Islet of Langerhans (tissue), 1 donor: ENCODE measurements around the gene PITX2.

Experiments used
- FAIRE-seq: peaks from one replicate; lab custom pipeline; 2011; peaks lifted over from hg19 to GRCh38; lab: Jason Lieb, UNC

Gene PITX2

GRCh38 chr4:110622841-110623717, at the start of gene PITX2:
TSS of gene PITX2 (minus strand) at chr4:110623077. CDS start at chr4:110622460, 617 bp downstream.
- no peak for FAIRE-seq

- FAIRE-seq = no peak
Observed at GRCh38 chr4:110671679-110672078, 48.8 kb upstream of the PITX2 start.

DNA sequence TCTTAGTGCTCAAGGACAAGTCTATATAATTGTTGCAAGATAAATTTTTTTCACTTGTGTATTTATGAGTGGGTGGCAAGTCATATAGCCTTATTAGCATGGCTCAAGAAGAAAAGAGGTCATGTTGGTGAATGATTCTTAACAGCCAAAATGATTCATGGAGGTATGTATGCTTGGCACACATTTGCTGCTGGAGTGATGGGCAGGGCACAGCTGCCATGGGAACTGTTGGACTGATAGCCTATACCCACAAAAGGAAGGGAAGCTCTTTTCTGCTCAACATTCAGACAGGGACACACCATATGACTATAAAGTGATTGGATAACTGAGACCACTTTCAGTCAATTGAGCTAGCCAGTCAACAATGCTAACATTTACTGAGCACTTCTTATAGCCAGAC, 46.8 kb upstream of the PITX2 start:
- no peak for FAIRE-seq

GRCh38 chr4:110668463-110669235, 45.8 kb upstream of the PITX2 start:
- FAIRE-seq = no peak

DNA sequence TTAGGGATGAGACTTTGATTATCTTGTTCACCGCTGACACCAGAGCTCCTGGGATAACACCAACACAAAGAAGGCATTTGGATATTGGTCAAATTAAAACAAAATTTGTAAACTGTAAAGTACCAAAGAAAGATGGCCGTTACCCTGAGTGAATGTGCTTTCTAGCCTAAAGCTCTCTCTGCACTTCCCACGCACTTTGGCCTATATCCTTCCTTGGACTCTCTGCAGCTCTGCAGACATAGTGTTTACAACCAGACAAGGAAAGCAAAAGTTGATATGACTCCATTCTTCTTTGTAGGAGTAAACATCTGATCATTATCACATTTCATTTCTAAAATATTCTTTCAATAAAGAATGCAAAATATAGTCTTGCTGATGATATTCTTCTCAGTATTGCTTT, 44.8 kb upstream of the PITX2 start:
- FAIRE-seq = no peak

GRCh38 chr4:110666030-110666429, 43.2 kb upstream of the PITX2 start:
- no peak for FAIRE-seq

- FAIRE-seq = no peak
Observed at GRCh38 chr4:110663738-110664444, 41.0 kb upstream of the PITX2 start.

GRCh38 chr4:110663206-110663605, 40.3 kb upstream of the PITX2 start:
- FAIRE-seq = no peak

GRCh38 chr4:110660755-110661154, 37.9 kb upstream of the PITX2 start:
- no peak for FAIRE-seq

DNA sequence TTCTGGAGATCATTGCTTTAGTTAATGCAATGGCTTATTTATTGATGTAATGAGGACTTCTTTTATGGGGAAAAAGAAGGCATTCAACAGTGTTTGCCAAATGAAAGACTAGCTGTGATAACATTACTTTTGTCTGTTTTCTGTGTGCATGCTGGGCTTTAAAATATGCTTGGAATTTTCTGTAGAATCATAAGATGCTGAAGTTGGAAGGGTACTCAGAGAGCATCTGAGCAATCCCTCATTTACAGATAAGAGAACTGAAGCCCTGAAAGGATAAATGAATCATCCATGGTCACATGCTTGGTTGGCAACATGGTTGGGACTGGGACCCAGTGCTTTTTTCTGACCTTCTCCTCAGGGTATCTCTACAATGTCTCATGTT, 31.4 kb upstream of the PITX2 start:
- no peak for FAIRE-seq

DNA sequence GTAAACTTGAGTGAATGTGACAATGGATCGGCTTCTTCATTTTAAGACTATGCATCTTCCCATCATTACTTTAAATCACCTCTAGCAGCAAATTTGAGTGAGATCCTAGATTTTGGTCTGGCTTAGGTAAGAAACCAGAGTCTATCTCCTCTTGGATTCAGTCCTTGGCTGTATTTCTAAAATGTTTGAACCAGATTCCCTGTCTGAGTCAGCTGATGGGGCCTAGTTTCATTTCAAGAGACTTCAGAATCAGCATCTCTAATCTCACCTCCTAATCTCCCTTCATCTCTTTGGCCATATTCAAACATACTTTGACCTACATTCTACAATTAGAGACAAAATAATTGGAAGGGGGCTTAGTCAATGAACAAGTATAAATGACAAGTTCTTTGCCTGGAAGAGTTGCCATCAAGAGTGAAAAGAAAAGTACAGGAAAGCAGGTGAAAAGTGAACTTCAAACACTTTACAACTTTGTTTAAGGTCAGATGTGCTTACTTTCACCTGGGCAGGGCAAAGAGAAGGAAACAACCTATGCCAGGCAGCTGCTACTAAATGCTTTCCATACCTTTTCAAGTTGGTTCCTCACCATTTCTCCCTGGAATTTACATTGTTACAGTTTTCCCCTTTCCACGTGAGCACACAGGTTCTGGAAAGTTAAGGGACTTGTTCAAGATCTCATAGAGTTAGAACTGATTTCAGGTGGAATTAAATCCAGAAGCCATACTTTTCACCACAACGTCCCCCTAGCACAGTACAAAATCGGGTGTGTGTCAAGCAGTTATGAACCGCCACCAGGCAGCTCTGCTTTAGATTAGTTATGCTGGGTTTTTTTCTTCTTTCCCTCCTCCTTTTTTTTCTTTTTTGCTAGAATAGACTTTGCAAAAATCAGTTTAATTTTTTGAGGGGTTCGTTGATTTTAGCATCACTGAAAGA, 30.7 kb upstream of the PITX2 start:
- no peak for FAIRE-seq

- FAIRE-seq = no peak
Observed at GRCh38 chr4:110644008-110644407, 21.1 kb upstream of the PITX2 start.

DNA sequence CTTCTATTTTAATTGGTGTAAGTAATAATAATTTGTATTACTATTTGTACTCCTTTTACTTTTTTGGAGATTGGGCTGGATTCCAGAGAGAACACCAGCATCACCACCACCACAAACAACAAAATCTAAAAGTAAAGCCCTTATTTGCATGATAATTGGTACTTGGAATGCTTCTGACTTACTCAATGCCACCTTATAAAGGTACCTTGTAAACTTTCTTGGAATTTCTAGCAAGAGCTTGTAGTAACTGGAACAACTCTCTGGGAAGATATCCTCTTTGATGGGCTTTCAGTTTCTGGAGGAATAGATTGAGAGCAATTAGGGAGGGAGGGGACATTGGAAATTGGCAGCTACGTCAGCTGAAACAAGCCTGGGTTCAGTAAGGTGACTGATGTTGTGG, 20.2 kb upstream of the PITX2 start:
- FAIRE-seq = no peak

- FAIRE-seq = no peak
Observed at GRCh38 chr4:110641218-110641617, 18.3 kb upstream of the PITX2 start.

GRCh38 chr4:110640576-110640975, 17.7 kb upstream of the PITX2 start:
- FAIRE-seq = no peak

DNA sequence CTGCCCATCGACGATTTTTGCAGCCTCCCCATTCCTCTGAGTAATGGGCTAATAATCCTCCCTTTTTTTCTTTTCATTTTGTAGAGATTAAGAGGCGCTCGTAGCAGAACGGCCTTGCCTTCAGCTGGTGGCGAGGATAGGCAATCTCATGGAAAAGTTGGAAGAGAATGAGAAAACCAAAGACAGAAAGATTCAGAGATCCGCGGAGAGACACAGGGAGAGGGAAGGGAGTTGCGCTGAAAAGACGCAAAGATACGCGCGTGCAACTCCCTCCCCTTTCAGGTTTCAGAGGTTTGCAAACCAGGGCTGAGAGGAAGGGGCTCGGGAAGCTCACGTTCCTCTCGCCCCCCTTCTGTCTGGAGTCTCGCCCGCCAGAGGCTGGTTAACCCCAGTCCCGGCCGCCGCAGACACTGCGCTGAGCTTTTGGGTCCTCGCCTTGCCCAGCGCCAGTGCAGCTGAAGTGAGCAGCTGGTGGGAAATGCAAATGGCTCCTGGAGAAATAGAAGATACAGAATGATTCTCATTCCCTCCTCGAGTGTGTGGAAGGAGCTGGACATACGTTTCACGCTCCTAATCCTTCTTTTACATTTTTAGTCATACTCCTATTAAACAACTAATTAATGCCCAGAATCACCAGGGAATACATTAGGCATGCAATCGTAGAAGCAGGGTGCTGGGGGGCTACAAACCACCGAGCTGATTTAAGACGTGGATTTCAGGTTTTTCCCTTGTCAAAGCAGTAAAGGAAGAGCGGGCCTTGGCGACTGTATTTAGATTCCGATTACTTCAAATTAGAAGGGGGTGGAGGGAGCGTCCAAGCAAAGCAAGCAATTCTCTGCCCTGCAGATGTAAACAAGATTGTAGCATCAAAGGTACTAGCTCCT, 16.6 kb upstream of the PITX2 start:
- FAIRE-seq = no peak

GRCh38 chr4:110638089-110638746, 15.3 kb upstream of the PITX2 start:
- no peak for FAIRE-seq

- no peak for FAIRE-seq
Observed at GRCh38 chr4:110637408-110638088, 14.7 kb upstream of the PITX2 start.

GRCh38 chr4:110636680-110637407, 14.0 kb upstream of the PITX2 start:
- no peak for FAIRE-seq
